ENCODE measurements around the gene ZNF415.
A peak's percentile ranks its signal among the peaks of the same experiment; 100 is the strongest.
"Not testable (repeated sequence)": the region's sequence is repeated elsewhere in the genome, so short reads cannot be mapped to it uniquely, and the experiment has no call there.

ZNF415 gene

GRCh38 chr19:53102206-53102755 lies 30.4 kb downstream of the ZNF415 start:
- Histone ChIP-seq H3K27me3 (ENCODE audit: control insufficient read depth in 1 of 2, insufficient read depth in 2 of 2, low read length in 2 of 2) (no peaks in the 10 kb centered on the region), H3K4me1 (ENCODE audit: insufficient read depth, low read length) (peaks cover 12% of the 10 kb centered on the region)

GRCh38 chr19:53101518-53101917 lies 31.2 kb downstream of the ZNF415 start:
- no peaks in the 10 kb centered on the region for H3K27me3 ChIP-seq (ENCODE audit: control insufficient read depth in 1 of 2, insufficient read depth in 2 of 2, low read length in 2 of 2)
- H3K27ac ChIP-seq (ENCODE audit: low read depth, low read length), result no peak overlapping the region
- H3K4me3 ChIP-seq (ENCODE audit: low read depth in 1 of 2, low read length in 2 of 2), result no peak overlapping the region
- H3K9me3 ChIP-seq (ENCODE audit: low read length), result no peaks in the 10 kb centered on the region
- peaks cover 23% of the 10 kb centered on the region for H3K36me3 ChIP-seq (ENCODE audit: insufficient read depth, low read length)
- H3K9ac ChIP-seq (ENCODE audit: low read length), result no peak overlapping the region
- peaks cover 12% of the 10 kb centered on the region for H3K4me1 ChIP-seq (ENCODE audit: insufficient read depth, low read length)

More at GRCh38 chr19:53102206-53102755, 30.4 kb downstream of the ZNF415 start:
- Histone ChIP-seq H3K9me3 (ENCODE audit: low read length) (no peaks in the 10 kb centered on the region), H3K4me3 (ENCODE audit: low read depth in 1 of 2, low read length in 2 of 2) (peak overlapping the region; percentile 75 to 91), H3K9ac (ENCODE audit: low read length) (peak overlapping the region; percentile 61), H3K36me3 (ENCODE audit: insufficient read depth, low read length) (peaks cover 22% of the 10 kb centered on the region), H3K27ac (ENCODE audit: low read depth, low read length) (no peak overlapping the region)

GRCh38 chr19:53098570-53098969 lies 34.1 kb downstream of the ZNF415 start:
- peaks cover 23% of the 10 kb centered on the region for H3K36me3 ChIP-seq (ENCODE audit: insufficient read depth, low read length)
- H3K27ac ChIP-seq (ENCODE audit: low read depth, low read length), result not testable (repeated sequence)
- peaks cover 12% of the 10 kb centered on the region for H3K4me1 ChIP-seq (ENCODE audit: insufficient read depth, low read length)

GRCh38 chr19:53096982-53097690 lies 35.6 kb downstream of the ZNF415 start:
- H3K36me3 ChIP-seq (ENCODE audit: insufficient read depth, low read length), result peaks cover 23% of the 10 kb centered on the region
- not testable (repeated sequence) for H3K9ac ChIP-seq (ENCODE audit: low read length); H3K27me3 ChIP-seq (ENCODE audit: control insufficient read depth in 1 of 2, insufficient read depth in 2 of 2, low read length in 2 of 2); H3K9me3 ChIP-seq (ENCODE audit: low read length); H3K27ac ChIP-seq (ENCODE audit: low read depth, low read length); H3K4me1 ChIP-seq (ENCODE audit: insufficient read depth, low read length); H3K4me3 ChIP-seq (ENCODE audit: low read depth in 1 of 2, low read length in 2 of 2)

More at GRCh38 chr19:53098570-53098969, 34.1 kb downstream of the ZNF415 start:
- not testable (repeated sequence) for H3K9ac ChIP-seq (ENCODE audit: low read length); H3K4me3 ChIP-seq (ENCODE audit: low read depth in 1 of 2, low read length in 2 of 2); H3K9me3 ChIP-seq (ENCODE audit: low read length); H3K27me3 ChIP-seq (ENCODE audit: control insufficient read depth in 1 of 2, insufficient read depth in 2 of 2, low read length in 2 of 2)

- not testable (repeated sequence) for H3K9ac ChIP-seq (ENCODE audit: low read length); H3K27me3 ChIP-seq (ENCODE audit: control insufficient read depth in 1 of 2, insufficient read depth in 2 of 2, low read length in 2 of 2); H3K4me1 ChIP-seq (ENCODE audit: insufficient read depth, low read length); H3K27ac ChIP-seq (ENCODE audit: low read depth, low read length); H3K4me3 ChIP-seq (ENCODE audit: low read depth in 1 of 2, low read length in 2 of 2); H3K9me3 ChIP-seq (ENCODE audit: low read length)
- H3K36me3 ChIP-seq (ENCODE audit: insufficient read depth, low read length), result peaks cover 26% of the 10 kb centered on the region
These were observed 36.1 kb downstream of the ZNF415 start for GRCh38 chr19:53096579-53096978.

- Histone ChIP-seq H3K27ac (ENCODE audit: low read depth, low read length) (no peak overlapping the region), H3K9me3 (ENCODE audit: low read length) (no peaks in the 10 kb centered on the region), H3K27me3 (ENCODE audit: control insufficient read depth in 1 of 2, insufficient read depth in 2 of 2, low read length in 2 of 2) (no peaks in the 10 kb centered on the region), H3K9ac (ENCODE audit: low read length) (no peak overlapping the region), H3K36me3 (ENCODE audit: insufficient read depth, low read length) (peaks cover 39% of the 10 kb centered on the region), H3K4me3 (ENCODE audit: low read depth in 1 of 2, low read length in 2 of 2) (no peak overlapping the region), H3K4me1 (ENCODE audit: insufficient read depth, low read length) (no peaks in the 10 kb centered on the region)
These were observed 37.7 kb downstream of the ZNF415 start for GRCh38 chr19:53094754-53095575.

GRCh38 chr19:53092723-53093122 lies 40.0 kb downstream of the ZNF415 start:
- Histone ChIP-seq H3K4me3 (ENCODE audit: low read depth in 1 of 2, low read length in 2 of 2) (no peak overlapping the region), H3K27me3 (ENCODE audit: control insufficient read depth in 1 of 2, insufficient read depth in 2 of 2, low read length in 2 of 2) (no peaks in the 10 kb centered on the region), H3K4me1 (ENCODE audit: insufficient read depth, low read length) (no peaks in the 10 kb centered on the region), H3K9me3 (ENCODE audit: low read length) (no peaks in the 10 kb centered on the region), H3K36me3 (ENCODE audit: insufficient read depth, low read length) (peaks cover 41% of the 10 kb centered on the region), H3K27ac (ENCODE audit: low read depth, low read length) (no peak overlapping the region), H3K9ac (ENCODE audit: low read length) (no peak overlapping the region)

GRCh38 chr19:53091413-53092254 lies 41.1 kb downstream of the ZNF415 start:
- no peak overlapping the region for H3K27ac ChIP-seq (ENCODE audit: low read depth, low read length)
- H3K27me3 ChIP-seq (ENCODE audit: control insufficient read depth in 1 of 2, insufficient read depth in 2 of 2, low read length in 2 of 2), result no peaks in the 10 kb centered on the region
- H3K9ac ChIP-seq (ENCODE audit: low read length), result no peak overlapping the region
- H3K4me1 ChIP-seq (ENCODE audit: insufficient read depth, low read length), result no peaks in the 10 kb centered on the region
- no peaks in the 10 kb centered on the region for H3K9me3 ChIP-seq (ENCODE audit: low read length)
- no peak overlapping the region for H3K4me3 ChIP-seq (ENCODE audit: low read depth in 1 of 2, low read length in 2 of 2)
- peaks cover 41% of the 10 kb centered on the region for H3K36me3 ChIP-seq (ENCODE audit: insufficient read depth, low read length)

- peaks cover 68% of the 10 kb centered on the region for H3K36me3 ChIP-seq (ENCODE audit: insufficient read depth, low read length)
- no peaks in the 10 kb centered on the region for H3K4me1 ChIP-seq (ENCODE audit: insufficient read depth, low read length)
- no peak overlapping the region for H3K27ac ChIP-seq (ENCODE audit: low read depth, low read length)
These were observed 44.6 kb downstream of the ZNF415 start for GRCh38 chr19:53088091-53088490.

GRCh38 chr19:53086949-53087348 lies 45.8 kb downstream of the ZNF415 start:
- Histone ChIP-seq H3K27me3 (ENCODE audit: control insufficient read depth in 1 of 2, insufficient read depth in 2 of 2, low read length in 2 of 2) (no peaks in the 10 kb centered on the region), H3K4me3 (ENCODE audit: low read depth in 1 of 2, low read length in 2 of 2) (no peak overlapping the region), H3K4me1 (ENCODE audit: insufficient read depth, low read length) (no peaks in the 10 kb centered on the region), H3K9ac (ENCODE audit: low read length) (no peak overlapping the region), H3K36me3 (ENCODE audit: insufficient read depth, low read length) (peaks cover 72% of the 10 kb centered on the region), H3K27ac (ENCODE audit: low read depth, low read length) (no peak overlapping the region), H3K9me3 (ENCODE audit: low read length) (no peaks in the 10 kb centered on the region)

More at GRCh38 chr19:53088091-53088490, 44.6 kb downstream of the ZNF415 start:
- Histone ChIP-seq H3K9ac (ENCODE audit: low read length) (no peak overlapping the region), H3K4me3 (ENCODE audit: low read depth in 1 of 2, low read length in 2 of 2) (no peak overlapping the region), H3K9me3 (ENCODE audit: low read length) (no peaks in the 10 kb centered on the region), H3K27me3 (ENCODE audit: control insufficient read depth in 1 of 2, insufficient read depth in 2 of 2, low read length in 2 of 2) (no peaks in the 10 kb centered on the region)

GRCh38 chr19:53085496-53085895 lies 47.2 kb downstream of the ZNF415 start:
- Histone ChIP-seq H3K9me3 (ENCODE audit: low read length) (no peaks in the 10 kb centered on the region), H3K4me1 (ENCODE audit: insufficient read depth, low read length) (no peaks in the 10 kb centered on the region), H3K4me3 (ENCODE audit: low read depth in 1 of 2, low read length in 2 of 2) (no peak overlapping the region), H3K27me3 (ENCODE audit: control insufficient read depth in 1 of 2, insufficient read depth in 2 of 2, low read length in 2 of 2) (no peaks in the 10 kb centered on the region), H3K9ac (ENCODE audit: low read length) (no peak overlapping the region), H3K36me3 (ENCODE audit: insufficient read depth, low read length) (peaks cover 60% of the 10 kb centered on the region), H3K27ac (ENCODE audit: low read depth, low read length) (no peak overlapping the region)

All from muscle layer of colon (tissue), 2 donors.